Measurements from ENCODE around the gene CCDC78.
"Not testable (repeated sequence)": the region's sequence is repeated elsewhere in the genome, so short reads cannot be mapped to it uniquely, and the experiment has no call there.

CCDC78 gene

DNA sequence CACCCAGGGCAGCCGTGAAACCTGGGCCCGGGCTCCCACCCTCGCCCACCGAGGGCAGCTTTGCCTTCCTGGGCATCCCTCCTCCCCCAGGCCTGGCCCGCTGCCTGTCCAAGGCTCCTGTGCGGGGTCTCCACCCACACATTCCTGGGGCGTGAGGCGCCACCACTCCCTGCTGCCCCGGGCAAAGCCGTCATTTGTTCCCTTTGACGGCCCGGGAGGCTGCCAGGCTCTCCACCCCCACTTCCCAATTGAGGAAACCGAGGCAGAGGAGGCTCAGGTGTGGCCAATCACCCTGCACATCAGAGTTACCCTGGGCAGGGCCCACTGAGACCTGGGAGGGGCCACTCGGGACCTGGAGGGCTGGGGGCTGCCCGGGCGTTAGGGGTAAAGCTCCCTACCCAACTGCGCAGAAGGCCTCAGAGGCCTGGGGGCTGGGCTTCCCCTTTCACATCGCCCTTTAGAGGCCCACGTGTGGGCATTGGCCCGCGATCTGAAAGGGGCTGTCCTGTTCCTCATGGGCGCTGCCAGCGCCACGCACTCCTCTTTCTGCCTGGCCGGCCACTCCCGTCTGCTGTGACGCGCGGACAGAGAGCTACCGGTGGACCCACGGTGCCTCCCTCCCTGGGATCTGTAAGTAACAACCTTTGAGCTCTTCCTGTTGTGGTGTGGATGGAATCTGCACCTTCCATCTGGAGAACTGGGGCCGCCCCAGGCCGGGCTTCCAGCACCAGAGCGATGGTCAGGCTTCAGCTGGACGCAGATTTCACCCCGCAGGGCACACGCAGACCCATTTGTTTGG lies 34.5 kb upstream of the CCDC78 start, which contains the start of gene MSLN:
MSLN (plus strand) TSS at position 190 of the 799 bp plus-strand sequence. CDS start 1,947 bp downstream, outside the sequence.
- no peak for DNase-seq

DNA sequence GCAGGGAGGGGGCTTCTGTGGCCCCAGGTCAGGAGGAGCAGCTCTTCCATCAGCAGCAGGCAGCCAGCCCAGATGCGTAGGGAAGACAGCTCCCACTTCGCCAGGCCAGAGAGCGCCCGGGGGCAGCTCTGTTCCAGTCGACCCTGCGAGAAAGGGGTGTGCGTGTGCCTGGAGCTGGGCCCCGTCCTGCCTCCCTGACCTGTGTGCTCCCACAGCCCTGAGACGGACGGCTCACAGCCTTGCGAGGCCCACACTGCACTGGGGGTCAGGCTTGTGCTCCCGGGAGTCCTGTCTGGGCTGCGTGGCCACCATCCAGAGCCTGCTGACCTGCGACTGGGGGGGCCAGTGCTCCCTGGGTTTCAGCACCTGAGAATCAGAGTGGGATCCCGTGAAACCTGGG lies 33.8 kb upstream of the CCDC78 start:
- no peak for DNase-seq

DNA sequence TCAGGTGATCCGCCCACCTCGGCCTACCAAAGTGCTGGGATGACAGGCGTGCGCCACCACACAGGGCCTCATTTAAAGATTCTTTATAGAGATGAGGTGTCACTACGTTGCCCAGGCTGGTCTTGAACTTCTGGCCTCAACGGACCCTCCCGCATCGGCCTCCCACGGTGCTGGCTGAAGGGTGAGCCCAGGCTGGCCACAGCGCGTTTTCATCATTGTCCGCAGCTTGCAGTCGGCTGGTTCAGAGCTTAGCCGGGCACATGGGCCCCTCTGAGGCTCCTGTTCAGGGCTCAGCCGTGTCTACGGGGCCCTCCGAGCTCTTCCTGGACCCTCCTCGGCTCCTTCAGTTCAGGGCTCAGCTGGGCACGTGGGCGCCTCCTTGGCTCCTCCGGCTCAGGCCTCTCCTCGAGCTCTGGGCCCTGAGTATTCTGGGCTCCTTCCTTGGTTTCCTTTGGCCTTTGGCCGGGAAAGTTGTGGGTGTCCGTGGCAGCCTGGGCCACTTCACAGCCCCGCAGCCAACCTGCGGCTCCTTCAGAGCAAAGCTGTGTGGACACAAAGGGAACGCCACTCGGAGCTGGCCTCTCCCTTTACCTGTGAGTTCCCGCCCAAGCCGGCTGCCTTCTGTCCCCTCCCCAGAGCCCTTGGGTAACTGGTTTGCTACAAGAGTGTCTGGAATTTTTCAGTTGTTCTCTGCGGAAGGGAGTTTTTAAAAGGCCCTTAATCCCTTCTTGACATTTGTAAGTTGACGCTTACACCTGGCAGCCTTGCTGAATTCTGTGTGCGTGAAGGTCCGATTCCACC lies 33.1 kb upstream of the CCDC78 start:
- DNase-seq = peak; percentile 63

DNA sequence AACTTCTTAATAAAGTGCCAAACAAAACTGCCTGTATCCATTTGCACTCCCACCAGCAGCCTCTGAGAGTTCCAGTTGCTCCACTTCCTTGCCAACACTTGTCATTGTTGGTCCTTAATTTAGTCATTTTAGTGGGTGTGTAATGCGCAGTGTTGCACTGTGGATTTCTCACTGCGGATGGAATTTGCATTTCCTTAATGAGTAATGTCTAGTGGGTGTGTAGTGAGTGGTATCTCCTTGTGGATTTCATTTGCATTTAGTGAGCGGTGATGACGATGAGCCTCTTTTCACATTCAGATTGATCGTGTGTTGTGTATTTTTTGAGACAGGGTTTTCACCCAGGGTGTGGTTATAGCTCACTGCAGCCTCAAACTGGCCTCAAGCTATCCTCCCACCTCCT lies 30.2 kb upstream of the CCDC78 start:
- no peak for DNase-seq

DNA sequence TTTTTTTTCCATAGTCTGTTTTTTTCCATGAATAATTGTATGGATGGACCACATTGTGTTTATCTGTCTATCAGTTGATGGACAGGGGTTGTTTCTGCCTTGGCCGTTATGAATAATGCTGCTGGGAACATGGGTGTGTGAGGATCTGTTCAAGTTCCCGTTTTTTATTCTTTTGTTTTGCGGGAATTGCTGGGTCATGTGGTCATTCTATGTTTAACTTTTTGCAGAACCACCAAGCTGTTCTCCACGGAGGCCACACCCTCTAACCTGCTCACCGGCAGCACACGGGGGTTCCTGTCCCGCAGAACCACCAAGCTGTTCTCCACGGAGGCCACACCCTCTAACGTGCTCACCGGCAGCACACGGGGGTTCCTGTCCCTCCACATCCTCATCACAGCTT lies 28.4 kb upstream of the CCDC78 start:
- no peak for DNase-seq

DNA sequence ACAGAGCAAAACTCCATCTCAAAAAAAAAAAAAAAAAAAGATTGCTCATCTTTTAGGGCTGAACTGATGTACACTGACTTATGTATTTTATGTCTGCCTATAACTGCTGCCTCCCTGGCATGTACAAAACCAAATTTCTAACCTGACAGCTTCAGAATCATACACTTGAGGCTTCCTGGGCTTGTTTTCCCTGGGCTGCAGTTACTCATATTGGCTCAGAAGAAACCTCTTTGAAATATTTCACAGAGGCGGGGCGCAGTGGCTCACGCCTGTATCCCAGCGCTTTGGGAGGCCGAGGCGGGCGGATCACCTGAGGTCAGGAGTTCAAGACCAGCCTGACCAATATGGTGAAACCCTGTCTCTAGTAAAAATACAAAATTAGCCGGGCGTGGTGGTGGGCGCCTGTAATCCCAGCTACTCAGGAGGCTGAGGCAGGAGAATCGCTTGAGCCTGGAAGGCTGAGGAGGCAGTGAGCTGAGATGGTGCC lies 27.9 kb upstream of the CCDC78 start:
- DNase-seq = not testable (repeated sequence)

DNA sequence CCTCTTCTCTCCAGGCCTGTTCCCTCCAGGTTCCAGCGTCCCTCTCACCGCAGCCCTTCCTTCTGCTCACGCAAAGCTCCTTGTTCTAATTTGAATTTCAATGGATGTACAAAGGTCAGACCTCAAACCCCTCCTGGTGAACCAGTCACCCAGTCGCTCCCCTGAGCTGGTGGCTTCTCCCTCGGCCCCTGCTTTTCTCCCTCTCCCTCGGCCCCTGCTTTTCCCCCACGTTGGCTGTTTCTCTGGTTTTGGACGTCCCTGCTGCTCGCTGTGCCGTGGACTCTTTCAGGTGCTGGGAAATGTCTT lies 25.7 kb upstream of the CCDC78 start:
- peak; percentile 49 for DNase-seq

DNA sequence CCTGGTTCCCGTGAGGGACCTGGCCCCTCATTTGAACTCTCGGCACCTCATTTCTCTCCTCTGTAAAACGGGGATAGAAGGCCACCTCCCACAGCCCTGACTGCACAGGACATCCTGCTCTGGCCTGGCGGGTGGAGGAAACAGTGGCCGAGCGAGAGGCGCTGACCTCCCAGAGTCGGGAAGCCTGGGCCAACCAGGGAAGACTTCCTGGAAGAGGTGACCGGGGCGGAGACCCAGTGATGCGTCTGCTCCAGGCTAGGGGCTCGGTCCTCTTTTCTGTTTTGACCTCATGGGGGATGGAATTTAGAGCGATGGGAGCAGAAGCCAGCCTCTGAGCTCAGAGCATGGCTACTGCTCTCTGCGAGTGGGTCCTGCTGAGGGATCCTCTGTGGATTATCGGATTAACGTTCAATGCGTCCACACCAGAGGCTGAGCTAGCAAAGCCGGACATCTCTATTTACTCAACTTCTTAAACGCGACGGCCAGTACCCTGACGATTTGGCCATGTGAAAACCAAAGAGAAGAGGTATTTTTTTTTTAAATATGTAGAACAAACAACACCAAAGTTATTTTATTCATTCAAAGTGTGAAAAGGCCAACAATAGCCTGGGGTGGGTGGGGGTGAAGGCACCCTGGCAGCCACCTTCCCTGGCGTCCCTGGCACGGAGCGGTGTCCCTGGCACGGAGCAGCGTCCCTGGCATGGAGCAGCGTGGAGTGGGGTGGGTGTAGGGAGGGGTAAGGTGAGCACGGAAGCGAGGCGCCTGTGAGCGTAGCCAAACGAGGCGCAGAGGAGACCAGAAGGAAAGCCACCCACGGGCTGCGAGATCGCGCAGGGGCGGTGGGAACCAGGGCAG lies 25.1 kb upstream of the CCDC78 start:
- DNase-seq = no peak

DNA sequence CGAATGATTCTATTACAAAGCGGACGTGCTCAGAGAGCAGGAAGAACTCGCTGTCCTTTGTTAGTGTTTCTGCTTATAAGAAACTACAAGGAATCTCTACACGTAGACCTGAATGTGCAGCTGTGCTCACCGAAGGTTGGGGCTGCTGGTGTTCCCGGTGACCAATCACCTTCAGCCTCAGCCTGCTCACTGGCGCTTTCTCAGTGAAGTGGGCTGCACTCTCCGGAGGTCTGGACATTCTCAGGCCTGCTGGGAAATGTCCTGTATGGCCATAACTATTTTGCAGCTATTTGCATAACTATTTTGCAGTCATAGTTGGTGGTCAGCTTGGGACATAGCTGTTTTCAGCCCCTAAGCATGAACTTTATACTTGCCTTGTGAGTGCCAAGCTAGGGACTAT lies 24.2 kb upstream of the CCDC78 start:
- no peak for DNase-seq

DNA sequence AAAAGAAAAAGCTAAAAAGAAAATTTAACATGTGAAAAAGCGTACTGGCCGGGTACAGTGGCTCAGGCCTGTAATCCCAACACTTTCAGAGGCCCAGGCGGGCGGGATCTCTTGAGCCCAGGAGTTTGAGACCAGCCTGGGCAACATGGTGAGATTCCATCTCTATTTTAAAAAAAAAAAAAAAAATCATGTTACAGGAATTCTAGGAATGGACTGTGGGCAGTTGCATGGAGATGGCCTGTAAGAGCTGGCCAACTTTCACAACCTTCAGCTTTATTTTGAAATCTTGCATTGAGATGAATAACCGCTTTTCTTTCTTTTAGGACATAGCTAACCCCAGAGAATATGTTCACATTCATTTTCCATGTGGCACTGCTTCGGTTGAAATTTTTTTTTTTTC lies 22.8 kb upstream of the CCDC78 start:
- DNase-seq = no peak

DNA sequence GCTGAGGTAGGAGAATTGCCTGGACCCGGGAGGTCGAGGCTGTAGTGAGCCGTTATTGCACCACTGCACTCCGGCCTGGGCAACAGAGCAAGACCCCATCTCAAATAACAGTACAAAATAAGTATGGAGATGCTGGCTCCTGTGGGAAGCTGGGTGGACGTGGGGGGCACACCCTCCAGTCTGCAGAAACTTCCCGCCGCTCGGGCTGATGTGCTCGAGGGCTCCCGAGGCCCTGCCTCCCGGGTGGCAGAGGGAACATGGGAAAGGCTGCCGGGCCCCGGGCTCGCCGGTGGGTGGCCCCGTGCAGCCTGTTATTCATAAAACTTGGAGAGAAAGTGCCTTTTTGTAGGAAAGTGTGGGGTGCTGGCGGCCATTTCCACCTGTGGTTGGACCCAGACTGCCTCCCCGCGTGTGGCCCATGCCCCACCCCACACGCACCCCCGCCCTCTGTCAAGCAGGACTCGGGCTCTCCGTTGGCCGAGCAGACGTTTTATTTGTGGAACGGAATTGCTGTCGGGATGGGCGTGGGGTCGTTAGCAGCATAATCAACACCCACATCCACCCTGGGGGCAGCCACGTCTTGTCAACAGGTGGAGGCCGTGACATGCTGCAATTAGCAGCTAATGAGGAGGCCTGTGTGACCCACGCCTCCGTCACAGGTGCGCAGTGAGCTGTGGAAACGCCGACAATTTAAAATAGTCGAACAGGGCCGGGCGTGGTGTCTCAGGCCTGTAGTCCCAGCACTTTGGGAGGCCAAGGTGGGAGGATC lies 21.9 kb upstream of the CCDC78 start:
- DNase-seq = no peak

DNA sequence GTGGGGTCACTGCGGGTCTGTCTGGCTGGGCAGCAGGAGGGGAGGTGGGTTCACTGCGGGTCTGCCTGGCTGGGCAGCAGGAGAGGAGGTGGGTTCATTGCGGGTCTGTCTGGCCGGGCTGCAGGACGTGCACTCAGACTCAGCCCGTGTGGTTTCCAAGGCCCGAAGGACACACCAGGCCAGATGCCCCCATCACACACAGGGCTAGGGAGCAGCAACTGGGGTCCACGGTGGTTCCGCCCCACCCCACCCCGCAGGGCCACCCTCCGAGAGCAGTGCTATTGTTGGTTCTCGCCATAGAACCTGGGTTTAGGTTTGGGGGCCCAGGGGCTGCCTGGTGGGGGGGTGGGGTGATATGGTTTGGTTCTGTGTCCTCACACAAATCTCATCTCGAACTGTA lies 20.4 kb upstream of the CCDC78 start:
- DNase-seq = no peak

DNA sequence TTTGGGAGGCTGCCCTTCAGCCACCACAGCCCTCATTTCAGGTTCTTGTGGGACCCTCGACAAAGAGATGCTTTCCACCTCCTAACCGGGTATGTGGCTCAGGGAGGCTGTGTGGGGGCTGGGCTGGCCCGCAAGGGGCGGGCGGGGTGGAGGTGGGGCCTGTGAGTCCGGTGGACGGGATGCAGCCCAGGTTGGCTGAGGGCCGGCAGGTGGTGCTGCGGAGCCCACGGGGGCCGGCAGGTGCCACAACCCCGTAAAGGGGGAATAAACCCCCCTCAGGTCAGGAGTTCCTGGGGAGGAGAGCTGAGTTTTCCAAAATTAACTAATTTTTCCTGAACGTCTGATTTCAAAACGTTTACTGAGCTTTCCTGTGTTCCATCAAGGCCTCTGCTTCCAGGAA lies 19.5 kb upstream of the CCDC78 start:
- DNase-seq = peak; percentile 69

DNA sequence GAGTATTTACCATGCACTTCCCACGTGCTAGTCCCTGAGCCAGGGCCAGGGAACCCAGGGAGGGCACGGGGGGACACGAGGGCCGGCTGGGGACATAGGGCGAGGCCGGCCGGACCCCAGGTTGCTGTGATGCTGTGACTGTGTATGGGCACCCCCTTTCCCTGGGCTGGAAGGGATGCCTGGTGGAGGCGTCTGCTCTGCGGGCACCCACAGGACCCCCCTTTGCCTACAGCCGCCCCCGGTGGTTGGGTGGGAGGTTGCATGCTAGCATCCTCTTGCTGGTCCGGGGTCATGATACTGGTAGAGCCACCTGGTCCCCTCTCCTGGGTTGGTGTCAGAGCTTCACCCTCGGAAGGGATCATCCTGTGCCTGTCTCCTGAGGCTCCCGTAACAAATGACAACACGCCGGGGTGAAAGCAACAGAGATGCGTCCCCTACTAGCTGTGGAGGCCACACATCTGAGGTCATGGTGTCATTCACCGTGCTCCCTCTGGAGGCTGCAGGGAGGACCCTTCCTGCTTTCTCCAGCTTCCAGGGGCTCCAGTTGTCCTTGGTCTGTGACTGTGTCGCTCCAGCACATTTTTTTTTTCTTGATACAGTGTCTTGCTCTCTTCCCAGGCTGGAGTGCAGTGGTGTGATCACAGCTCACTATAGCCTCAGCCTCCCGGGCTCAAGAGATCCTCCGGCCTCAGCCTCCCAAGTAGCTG lies 17.7 kb upstream of the CCDC78 start:
- DNase-seq = peak; percentile 20

DNA sequence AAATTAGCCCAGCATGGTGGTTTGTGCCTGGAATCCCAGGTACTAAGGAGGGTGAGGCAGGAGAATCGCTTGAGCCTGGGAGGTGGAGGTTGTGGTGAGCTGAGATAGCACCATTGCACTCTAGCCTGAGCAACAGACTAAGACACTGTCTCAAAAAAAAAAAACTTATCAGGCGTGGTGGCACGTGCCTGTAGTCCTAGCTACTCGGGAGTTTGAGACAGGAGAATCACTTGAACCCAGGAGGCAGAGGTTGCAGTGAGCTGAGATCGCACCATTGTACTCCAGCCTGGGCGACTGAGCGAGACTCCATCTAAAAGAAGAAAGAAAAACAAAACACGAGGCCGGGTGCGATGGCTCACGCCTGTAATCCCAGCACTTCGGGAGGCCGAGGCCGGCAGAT lies 16.7 kb upstream of the CCDC78 start:
- not testable (repeated sequence) for DNase-seq

DNA sequence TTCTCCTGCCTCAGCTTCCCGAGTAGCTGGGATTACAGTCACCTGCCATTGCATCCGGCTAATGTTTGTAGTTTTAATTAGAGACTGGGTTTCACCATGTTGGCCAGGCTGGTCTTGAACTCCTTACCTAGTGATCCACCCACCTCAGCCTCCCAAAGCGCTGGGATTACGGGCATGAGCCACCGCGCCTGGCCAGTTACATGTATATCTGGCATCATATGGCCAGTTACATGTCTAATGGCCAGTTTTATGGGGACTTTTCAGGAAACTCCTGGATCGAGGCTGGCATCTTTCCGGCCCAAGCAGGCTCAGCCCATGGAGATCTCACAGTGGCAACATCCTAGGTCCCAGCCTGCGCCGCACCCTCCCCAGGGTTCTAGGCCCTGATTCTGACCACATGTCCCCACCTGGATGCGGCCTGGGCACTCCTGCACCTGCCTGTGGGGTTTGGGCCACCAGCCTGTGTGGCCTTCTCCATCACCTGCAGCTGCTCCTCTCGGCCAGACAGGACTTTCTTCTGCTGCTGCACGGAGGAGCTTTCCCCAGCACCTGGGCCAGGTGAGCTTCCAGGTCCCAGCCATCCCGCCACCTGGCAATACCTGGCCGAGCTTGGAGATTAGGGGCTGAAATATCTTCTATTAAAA lies 15.9 kb upstream of the CCDC78 start:
- DNase-seq = no peak

DNA sequence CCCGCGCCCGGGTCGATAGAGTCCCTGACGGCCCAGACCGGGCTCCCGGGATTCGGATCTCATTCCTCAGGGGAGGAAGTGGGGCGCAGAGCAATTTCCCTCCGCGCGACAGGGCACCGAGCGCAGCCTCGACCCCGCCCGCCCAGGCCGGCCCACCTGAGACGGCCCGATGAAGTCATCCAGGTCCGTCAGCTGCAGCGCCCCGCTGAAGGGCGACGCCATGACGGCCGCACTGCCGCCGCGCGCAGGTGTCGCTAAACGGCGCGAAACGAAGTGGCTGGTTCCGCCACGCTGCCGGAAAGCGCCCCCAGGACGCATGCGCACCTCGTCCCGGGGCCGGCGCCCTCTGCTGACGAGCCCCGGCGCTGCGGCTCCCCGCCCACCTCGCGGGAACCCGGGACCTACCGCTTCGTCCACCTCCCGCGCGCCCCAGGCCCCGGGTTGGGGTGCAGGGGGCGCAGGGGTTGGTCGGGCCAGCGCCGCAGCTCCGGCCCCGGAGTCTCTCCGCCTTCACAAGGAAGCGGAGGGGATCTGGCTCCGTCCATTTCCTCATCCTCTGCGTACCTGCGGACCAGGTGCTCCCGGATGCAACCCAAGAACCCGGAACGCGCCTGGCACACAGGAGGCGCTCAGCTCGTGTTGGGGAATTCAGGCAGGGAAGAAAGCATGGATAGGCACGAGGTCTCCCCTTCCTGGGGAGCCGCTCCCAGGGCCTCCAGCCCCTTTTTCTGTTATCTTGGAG lies 14.7 kb upstream of the CCDC78 start, which contains the start of gene CIAO3:
CIAO3 (minus strand) TSS at position 234 of the 742 bp plus-strand sequence; CDS start at position 222, 12 bp downstream.
- DNase-seq = peak; percentile 93

DNA sequence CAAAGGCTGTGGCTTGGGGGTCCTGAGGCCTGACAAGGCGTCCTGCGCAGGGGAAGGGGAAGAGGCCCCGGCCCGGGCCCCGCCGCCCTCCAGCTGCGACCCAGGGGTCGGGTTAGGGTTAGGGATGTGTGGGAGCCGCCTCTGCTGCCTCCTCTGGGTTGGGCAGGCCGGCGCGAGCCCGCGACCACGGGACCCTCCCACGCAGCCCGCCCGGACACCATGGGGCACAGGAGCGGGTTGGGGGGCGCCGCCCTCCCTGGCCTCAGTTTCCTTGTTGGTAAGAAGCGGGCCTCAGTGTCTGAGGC lies 14.2 kb upstream of the CCDC78 start:
- peak; percentile 41 for DNase-seq

DNA sequence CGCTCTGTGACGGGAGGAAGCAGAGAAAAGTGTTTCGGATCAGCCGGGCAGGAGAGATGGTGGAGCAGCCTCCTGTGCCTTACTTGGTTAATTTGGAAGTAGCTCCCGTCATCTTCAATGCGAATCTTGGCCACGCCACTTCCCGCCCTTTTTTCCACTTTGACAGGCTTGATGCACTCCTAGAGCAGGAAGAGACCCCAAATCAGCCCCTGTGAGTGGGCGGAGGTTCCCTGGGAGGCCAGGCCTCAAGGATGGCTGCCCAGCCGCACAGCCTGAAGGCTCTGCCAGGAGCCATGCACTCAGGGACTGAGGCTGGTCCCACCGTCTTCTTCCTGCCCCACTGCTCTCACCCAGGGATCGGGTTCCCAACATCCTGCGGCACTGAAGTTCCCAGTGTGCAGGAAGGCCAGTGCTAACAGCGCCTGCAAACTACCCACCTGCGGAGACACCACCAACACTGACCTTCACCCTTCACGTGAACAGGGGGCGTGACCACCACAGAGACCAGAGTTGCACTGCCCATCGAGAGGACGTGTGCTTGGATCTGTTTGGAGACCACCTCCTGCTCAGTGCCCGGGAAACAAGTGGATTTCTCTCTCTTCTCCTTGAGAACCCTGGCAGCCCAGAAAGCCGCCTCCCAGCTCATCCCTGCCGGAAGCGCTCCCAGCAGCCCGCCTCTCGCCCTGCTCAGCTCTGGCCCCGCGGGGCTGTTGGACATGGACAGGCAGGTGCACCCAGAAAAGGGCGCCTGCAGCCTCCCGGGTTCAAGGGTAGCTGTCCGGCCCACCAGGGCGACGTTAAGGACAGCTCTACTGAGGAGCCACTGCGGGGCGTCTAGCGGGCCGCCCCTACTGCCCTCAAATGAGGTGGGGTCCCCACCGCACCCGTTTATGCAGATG lies 13.6 kb upstream of the CCDC78 start:
- peak; percentile 47 for DNase-seq
